22Rv1 (cell line): Measurements from ENCODE around the gene AP1B1.

Experiments used
- H3K27ac ChIP-seq: fragments of 450-650 bp; 2 replicates; pipeline ENCODE4 v1.5.1; 2017
- CTCF ChIP-seq: fragments of 450-650 bp; IDR thresholded peaks from 2 replicates; pipeline ENCODE4 v1.5.1; 2017; ENCODE audit warnings: mild to moderate bottlenecking
- ZFX ChIP-seq: fragments of 450-650 bp; IDR thresholded peaks from 2 replicates; pipeline ENCODE4 v1.6.1; 2017; ENCODE audit warnings: antibody characterized with exemption, borderline replicate concordance

The AP1B1 gene

DNA sequence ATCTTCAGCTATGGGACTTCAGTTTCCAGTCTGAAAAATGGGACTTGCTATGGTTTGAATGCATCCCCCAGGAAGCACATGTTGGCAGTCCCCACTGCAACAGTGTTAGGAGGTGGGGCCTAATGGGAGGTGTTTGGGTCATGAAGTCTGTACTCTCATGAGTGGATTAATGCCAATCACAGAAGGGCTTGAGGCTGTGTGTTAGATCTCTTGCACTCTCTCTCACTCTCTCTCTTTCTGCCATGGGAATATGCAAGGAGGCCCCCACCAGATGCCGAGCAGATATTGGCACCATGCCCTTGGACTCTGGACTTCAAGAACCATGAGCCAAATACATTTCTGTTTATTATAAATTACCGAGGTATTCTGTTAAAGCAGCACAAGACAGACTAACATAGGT is 7.8 kb upstream of the AP1B1 start:
- TF ChIP-seq CTCF (no peak), ZFX (no peak)
- no peak overlapping the region for H3K27ac ChIP-seq

- TF ChIP-seq CTCF (peak; percentile 89), ZFX (no peak)
- H3K27ac ChIP-seq: no peak overlapping the region
These were observed 6.7 kb upstream of the AP1B1 start for GRCh38 chr22:29394931-29395581.

GRCh38 chr22:29393019-29393608 is 4.7 kb upstream of the AP1B1 start:
- peak overlapping the region; percentile 20; the same call in 1 of the 2 replicates for H3K27ac ChIP-seq
- TF ChIP-seq CTCF: no peak
- no peak for TF ChIP-seq ZFX

DNA sequence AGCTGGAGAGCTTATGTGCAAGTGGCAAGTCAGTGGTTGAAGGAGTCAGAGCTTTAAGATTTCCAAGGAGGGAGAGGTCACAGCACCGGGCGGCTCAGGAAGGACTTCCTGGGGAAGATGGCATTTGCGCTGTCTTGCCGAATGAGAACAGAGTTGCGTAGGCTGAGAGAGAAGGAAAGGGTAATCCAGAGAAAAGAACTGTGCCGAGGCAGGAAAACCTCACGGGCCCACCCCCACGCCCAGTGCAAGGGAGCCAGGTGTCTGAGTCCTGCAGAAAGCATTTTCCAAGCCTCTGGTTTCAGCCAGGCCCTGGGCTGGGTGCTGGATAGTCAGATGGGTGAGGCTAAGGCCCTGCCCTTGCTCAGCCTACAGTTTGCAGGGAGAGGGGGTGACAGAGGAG is 3.2 kb upstream of the AP1B1 start:
- H3K27ac ChIP-seq: no peak overlapping the region
- TF ChIP-seq ZFX (no peak), CTCF (no peak)

DNA sequence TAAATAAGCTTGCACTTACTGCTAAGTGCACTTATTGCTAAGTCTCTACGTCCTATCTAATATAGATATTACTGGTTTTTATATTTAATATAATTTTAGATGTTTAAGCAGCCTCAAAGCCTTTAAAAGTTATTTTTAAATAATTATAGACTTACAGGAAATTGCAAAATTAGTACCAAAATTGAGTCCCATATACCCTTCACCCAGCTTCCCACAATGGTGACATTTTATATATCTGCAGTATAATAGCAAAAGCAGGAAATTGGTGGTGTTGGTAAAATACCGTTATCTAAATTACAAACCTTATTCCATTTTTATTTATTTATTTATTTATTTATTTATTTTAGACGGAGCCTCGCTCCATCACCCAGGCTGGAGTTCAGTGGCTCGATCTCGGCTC is 1.9 kb upstream of the AP1B1 start:
- no peak for TF ChIP-seq ZFX
- TF ChIP-seq CTCF: no peak
- H3K27ac ChIP-seq: no peak overlapping the region

DNA sequence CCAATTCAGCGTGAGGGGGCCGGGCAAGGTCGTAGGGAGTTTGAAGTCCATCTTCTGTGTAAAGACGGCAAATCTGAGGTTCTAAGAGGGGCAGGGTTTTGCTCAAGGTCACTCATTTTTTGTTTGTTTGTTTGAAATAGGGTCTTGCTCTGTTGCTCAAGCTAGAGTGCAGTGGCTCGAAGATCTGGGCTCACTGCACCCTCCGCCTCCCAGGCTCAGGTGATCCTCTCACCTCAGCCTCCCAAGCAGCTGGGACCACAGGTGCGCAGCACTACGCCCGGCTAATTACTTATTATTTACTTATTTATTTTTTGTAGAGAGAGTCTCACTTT is 355 bp upstream of the AP1B1 start:
- H3K27ac ChIP-seq: peak overlapping the region; percentile 69
- TF ChIP-seq ZFX (no peak), CTCF (no peak)

DNA sequence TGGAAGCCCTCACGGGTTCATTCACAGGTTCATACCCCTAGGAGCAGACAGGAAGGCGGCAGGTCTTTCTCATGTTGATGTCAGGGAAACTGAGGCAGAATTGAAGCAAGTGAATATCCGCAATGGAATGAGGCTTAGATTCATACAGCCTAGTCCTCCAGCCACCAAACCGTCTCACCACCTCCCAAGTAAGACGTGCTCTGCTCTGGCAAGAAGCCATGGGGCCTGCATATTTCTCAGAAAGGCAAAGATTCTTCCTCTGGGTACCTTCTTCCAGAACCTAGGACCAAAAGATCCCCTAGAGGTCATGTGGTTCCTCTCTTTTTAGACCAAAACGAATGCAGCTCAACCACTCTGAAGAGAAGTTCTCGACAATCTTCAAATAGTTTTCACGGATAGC is 1.7 kb downstream of the AP1B1 start:
- H3K27ac ChIP-seq: peak overlapping the region; percentile 69
- no peak for TF ChIP-seq CTCF
- TF ChIP-seq ZFX: no peak
